Amniotic epithelial cell (primary cell): ENCODE data around the gene CDKAL1.
A peak's percentile ranks its signal among the peaks of the same experiment; 100 is the strongest.

Experiments
- DNase-seq: peaks from one replicate; pipeline ENCODE4 v3.0.0-alpha.2; 2010; ENCODE audit warnings: low read depth

The CDKAL1 gene

GRCh38 chr6:20965276-20965675, 431.0 kb downstream of the CDKAL1 start:
- no peak for DNase-seq

DNA sequence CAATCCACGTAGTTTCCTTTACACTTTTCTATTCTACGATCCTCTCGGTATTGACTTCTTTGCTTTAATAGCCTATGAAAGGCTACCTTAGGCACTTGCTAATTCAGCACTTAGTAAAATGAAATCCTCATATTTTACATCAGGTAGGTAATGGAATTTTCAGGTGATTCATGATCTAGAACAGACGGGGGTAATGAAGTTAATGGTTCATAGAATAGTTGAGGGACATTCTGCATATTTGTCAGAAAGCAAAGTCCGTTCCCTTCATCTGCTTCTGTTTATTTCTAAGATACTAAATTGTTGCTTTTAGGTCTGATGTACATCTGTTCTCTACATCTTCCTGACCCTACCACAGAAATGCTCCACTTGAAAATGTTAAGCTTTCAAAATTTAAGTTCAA, 431.7 kb downstream of the CDKAL1 start:
- DNase-seq, result no peak

DNA sequence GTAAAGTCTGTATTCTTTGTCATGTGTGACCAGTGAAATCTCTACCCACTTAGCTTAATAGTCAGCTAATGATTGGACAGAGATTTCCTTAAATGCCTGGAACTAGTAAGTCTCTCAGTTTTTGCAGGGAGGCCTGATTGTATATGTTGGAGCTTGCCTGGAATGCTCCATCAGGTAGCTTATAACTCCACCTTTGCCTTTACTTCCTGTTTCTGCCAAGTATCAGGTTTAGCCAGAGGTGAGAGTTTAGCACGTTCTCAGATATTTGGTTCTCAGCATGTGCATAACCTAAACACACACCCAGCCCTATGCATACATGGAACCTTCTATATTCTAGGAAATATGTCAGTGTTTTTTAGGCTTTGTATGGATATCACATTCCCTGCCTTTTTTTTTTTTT, 435.3 kb downstream of the CDKAL1 start:
- no peak for DNase-seq

DNA sequence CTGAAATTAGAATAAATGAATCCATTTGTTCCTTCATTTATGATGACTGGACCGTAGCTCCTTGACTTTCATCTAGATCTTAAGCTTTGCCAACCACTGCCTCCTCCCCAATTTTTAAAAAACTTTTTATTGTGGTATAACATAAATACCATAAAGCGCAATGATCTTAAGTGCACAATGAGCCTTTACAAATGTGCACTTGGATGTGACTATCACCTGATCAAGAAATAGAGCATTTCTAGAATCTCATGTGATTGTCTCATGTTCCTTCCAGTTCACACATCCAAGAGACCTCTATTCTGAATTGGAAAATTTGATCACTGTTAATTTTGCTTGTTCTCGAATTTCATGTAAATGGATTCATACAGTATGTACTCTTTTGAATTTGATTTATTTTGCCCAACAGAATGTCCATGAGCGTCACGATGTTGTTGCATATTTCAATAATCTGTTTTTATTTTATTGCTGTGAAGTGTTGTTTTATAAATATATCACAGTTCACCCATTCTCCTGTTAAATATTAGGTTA, 442.2 kb downstream of the CDKAL1 start:
- no peak for DNase-seq

DNA sequence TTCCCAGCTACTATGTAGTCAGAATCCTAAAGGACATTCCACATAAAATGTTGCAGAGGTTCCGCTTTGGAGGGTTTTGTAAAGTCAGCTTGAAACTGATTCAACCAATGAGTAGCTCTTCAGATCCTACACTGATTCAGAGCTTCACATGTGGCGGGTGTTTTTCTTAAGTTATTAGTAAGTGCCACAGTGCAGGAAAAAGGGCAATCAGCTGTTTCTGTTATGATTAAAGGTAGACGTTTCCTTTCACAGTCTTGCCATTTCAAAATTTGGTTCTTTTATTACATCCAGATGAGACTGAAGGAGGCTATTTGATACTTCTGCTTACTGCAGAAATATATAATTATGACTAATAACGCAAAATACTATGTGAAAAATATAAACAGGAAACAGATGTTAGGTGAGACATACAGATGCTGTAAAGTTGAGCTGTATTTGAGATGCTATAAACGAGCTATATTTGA, 443.9 kb downstream of the CDKAL1 start:
- no peak for DNase-seq

GRCh38 chr6:20979076-20979475, 444.8 kb downstream of the CDKAL1 start:
- DNase-seq, result no peak

DNA sequence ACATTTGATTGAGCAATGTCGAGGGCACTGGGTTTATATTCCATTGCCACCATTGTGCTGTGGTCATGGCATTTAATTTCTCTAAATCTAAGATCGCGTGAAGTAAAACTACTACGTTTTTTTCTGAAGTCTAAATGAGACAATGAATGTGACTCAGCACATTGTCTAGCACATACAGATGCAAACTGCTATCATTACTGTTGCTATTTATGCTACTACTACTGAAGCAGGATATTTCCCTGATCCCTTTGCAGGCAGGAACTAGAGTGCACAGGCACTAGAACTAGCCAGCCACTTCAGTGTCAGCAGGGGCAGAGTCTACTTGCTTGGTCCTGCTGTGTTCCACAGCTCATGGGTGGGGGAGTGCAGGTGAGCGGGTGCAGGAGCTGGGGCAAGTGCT, 449.7 kb downstream of the CDKAL1 start:
- DNase-seq, result no peak

DNA sequence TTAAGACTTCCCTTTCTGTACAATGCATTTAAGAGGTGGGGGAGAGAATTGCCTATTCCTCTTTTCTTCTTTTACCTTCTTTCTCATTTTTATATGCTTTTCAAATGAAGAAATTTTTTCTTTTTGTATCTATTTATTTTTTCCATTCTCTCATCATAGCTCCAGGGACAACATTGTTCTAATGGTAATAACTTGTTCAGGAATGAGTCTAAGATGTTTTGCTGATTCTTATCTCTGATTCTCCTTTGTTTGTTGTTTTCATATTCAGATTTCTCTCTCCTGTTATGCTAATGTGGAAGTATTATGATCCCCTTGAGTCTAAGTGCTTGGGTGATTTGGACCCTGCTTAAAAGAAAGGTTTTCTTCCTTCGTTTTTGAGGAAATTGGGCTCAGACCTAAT, 451.6 kb downstream of the CDKAL1 start:
- no peak for DNase-seq

DNA sequence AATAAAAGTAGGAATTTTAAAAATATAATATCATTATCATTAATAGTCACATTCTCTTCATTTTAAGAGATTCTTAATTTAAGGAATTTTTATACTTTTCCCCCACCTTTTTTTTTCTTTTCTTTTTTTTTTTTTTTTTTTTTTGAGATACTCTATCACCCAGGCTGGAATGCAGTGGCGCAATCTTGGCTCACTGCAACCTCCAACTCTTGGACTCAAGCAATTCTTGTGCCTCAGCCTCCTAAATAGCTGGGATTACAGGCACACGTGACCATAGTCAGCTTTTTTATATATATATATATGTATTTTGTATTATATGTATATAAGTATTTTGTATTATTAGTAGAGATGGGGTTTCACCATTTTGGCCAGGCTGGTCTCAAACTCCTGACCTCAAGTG, 457.7 kb downstream of the CDKAL1 start:
- peak; percentile 32 for DNase-seq

DNA sequence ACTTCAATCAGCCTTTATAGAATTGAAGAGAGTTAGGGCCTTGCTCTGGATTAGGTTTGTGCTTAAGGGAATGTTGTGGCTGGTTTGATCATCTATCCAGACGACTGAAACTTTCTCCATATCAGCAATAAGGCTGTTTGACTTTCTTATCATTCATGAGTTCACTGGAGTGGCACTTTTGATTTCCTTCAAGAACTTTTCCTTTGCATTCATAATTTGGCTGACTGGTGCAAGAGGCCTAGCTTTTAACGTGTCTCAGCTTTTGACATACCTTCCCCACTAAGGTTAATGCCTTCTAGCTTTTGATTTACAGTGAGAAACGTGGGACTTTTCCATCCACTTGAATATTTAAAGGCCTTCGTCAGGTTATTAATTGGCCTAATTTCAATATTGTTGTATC, 461.8 kb downstream of the CDKAL1 start:
- no peak for DNase-seq

- DNase-seq, result no peak
These were observed 463.0 kb downstream of the CDKAL1 start for GRCh38 chr6:20997143-20997769.

DNA sequence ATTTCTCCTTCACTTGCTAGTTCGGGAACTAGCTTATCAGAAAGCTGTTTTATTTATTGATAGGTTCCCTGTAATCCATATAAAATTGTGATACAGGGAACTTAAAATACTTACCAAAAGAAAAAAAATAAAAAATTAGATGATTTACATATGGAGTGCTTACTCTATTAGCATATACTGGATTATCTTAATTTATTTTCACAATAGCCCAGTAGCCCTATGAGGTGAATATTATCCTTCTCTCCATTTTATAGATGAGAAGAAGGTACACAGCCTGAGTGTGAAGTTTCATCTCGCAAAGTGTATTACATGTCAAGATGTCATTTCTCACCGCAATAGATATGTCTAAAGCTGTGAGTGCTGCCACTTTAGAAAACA, 463.5 kb downstream of the CDKAL1 start:
- DNase-seq, result no peak

DNA sequence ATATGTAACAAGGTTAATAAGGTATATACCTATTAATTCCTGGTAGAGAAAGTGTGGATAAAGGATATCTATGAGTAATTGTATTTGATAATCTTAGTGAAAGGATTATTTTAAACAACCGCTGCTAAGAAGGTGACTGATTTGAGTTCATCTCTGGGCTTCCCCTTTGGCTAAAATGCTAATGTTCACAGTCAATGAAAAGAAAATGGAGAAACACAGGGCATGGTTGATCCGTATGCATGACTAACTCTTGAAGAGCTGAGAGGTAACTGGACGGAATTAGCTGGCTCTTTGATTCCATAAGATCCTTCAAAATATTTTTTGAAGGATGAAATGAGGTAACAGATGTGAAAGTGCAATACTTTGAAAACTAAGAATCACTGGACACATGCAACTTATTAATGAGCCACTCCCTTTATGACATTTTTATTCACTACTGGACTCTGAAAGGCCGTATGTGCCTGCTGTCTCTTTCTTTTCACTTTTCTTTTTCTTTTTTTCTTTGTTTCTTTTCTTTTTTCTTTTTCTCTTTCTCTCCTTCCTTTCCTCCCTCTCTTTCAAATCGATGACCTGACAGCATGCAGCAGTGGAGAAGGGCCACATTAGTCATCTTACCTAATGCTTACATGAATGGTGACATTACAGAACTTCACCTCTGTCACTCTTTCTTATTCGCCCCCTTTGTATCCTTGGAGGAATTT, 464.6 kb downstream of the CDKAL1 start:
- DNase-seq, result no peak

- peak; percentile 12 for DNase-seq
These were observed 466.1 kb downstream of the CDKAL1 start for GRCh38 chr6:21000331-21000801.

DNA sequence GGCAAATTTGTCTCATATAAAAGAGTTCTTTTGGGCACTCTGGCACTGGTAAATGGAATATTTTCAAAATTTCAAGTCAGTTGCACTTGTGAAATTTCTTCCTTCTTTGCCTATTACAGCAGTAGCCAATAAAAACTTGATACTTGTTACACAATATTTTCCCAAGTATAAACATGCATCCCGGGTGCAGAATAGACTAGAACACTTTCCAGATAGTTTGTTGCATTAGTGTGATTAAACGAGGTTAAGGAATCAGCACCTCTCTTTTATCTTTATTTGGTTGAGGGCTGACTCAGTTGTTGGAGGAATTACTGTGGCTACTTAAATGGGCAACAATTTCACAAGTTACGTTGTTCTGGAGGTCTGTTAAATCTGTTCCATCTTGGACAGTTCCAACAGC, 467.5 kb downstream of the CDKAL1 start:
- DNase-seq, result peak; percentile 83

DNA sequence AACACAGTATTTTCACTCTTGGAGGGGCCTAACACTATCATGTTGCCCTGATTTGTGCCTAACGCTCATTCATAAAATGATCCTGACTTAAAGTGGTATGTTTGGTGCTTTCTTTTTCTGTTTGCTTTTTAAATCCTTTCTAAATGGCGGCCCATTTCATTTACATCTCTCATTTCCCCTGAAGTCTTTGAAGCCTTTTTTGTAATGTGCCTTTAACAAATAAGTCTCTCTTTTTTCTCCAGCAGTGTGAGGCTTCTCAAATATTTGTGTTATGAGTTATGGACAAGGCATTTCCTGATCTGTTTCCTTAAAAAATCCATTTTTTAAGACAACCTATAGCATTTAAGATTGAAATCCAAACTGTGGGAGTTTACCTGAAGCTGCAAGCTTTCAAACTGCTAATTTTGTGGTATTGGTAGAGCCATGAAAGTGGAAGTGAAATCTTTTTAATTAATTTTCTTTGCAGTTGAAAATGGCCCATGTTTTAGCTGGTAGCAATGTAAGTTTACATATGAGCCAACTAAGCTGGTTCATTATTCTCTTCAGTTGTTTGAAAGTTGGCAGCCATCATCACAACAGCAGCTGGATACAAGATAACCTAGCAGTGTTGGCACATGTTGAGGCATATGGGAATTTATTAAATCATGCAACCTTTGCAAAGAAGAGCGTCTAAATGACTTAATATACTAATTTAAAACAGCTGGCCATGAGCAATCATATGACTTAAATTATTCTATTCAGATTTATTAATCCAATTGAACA, 469.7 kb downstream of the CDKAL1 start:
- peak; percentile 68 for DNase-seq

- DNase-seq, result peak; percentile 81
These were observed 471.7 kb downstream of the CDKAL1 start for GRCh38 chr6:21005816-21006570.

DNA sequence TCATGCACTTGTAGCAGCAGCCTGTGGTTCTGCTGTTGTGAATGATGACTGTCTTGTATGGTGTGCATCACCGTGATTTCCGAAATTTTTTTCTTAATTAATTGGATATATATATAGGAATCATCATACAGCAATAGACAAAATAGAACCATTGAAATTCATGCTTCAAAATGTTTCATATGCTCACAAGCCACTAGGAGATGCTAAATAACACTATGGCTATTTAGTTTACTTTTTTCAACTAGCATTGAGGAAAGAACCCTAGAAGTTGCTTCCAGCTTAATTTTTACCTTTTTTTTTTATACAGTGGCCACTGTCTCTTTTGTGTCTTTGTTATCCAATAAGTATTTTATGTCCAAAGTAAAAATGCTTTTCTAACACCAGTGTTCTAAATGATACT, 485.4 kb downstream of the CDKAL1 start:
- no peak for DNase-seq

DNA sequence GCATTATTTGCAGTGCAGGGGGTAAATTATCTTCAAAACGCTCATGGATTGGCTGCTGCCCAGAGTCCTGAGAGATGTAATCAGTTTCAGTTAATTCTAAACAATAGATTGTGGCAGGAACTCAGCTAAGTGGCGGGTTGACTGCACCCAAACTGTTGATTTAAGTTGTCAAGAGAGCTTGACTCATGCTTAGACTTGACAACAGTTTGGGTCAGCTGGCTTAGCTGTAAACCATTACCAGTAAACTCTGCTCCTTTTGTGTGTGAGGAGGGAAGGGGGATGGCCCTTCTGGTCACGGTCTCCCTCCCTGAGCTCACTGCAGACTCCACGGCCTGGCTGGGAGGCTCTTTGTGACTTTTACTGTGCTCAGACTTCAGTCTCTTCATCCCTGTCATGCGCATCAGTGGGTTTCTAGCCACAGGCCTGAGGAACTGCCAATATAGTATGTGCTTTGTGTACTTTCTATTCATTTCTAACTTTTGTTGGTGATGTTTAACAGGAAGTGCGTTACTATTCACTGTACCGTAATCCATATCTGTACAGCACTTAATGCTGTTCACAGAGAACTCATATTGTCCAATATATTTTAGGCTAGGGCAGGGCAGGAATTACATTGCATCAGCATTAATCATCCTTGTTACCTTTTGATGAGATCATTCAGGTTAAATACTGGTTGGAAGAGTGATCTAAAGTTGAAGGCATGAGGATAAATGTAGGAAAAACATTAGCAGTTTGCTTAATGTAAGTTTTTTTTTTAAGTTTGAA, 488.3 kb downstream of the CDKAL1 start:
- peak; percentile 41 for DNase-seq

DNA sequence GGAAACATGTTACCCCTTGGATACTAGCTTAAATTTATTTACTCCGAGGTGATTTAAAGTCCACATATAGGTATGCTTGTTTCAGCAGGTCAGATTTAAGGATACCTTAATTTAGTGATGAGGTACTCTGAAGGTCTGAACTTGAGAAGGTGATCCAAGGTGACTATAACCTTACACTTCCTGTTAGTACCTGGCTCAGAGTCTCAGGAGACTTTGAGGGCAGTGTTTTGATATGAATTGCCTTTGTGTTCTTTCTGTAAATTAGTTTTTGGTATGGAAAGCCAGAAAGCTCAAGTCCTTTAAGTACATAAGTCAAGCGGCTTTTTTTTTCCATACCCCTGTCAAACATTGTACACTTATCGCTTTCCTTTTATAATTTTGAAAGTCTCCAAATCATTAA, 489.0 kb downstream of the CDKAL1 start:
- no peak for DNase-seq

DNA sequence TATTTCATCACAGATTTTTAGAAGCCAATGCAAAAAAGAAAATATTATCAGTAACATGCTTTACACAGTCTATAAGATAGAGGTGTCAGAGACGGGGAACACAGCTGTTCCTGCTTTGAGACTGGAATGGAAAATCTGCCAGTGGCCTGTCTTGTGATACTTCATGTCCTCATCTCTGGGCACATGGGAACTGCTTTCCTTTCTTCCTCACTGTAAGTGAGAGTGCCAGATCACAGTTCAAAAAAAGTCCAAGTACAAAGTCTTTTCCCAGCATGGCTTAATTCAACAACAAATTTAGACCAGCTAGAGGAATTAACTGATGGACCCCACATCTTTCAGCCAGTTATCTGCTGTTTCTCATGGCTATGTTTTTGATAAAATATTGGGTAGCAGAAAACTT, 490.4 kb downstream of the CDKAL1 start:
- DNase-seq, result no peak
